ENCODE measurements around the gene BMP8B. TPM values are rescaled to one million over a fixed set of nuclear protein-coding genes. Genes with fewer than 3 reads are reported as not detected.

Gene BMP8B
- total RNA-seq, 1 experiment from 2014 or later: 1.7 TPM

GRCh38 chr1:39727932-39728317, 60.7 kb downstream of the BMP8B start:
- DNase-seq (ENCODE audit: extremely low read depth, low read depth): no peak

DNA sequence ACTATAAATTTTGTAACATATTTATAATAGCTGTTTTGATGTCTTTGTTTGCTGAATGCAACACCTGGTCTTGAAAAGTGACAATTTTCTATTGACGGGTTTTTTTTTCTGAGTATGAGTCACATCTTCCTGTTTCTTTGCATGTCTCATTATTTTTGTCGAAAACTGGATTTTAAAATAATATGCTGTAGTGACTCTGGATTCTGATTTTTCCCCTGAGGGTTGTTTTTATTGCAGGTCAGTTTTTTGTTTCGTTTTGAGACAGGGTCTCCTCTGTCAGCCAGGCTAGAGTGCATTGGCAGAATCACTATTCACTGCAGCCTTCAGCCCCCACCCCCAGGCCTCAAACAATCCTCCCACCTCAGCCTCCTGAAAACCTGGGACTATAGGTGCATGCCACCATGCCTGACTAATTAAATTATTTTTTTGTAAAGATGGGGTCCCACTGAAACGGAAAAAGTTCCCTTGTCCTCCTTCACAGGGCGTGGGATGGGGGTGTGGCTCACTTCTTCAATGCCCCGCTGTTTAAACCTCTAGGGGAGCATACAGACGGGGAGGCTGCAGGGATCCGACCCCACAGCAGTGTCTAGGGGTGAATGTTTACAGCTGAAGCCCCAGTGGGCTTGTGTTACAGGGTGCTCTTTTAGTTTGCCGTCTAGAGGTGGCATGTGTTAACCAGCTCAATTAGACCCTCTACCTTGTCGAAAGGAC, 61.3 kb downstream of the BMP8B start:
- no peak for DNase-seq (ENCODE audit: extremely low read depth, low read depth)

GRCh38 chr1:39726600-39726999, 62.1 kb downstream of the BMP8B start:
- no peak for DNase-seq (ENCODE audit: extremely low read depth, low read depth)

GRCh38 chr1:39722495-39722894, 66.2 kb downstream of the BMP8B start:
- DNase-seq (ENCODE audit: extremely low read depth, low read depth): no peak

- DNase-seq (ENCODE audit: extremely low read depth, low read depth): no peak
Measured at GRCh38 chr1:39721664-39722063, 67.0 kb downstream of the BMP8B start.

GRCh38 chr1:39720094-39720999, 68.3 kb downstream of the BMP8B start:
- peak; percentile 54 for DNase-seq (ENCODE audit: extremely low read depth, low read depth)

GRCh38 chr1:39717809-39718208, 70.9 kb downstream of the BMP8B start:
- DNase-seq (ENCODE audit: extremely low read depth, low read depth): no peak

- no peak for DNase-seq (ENCODE audit: extremely low read depth, low read depth)
Measured at GRCh38 chr1:39713557-39713956, 75.1 kb downstream of the BMP8B start.

DNA sequence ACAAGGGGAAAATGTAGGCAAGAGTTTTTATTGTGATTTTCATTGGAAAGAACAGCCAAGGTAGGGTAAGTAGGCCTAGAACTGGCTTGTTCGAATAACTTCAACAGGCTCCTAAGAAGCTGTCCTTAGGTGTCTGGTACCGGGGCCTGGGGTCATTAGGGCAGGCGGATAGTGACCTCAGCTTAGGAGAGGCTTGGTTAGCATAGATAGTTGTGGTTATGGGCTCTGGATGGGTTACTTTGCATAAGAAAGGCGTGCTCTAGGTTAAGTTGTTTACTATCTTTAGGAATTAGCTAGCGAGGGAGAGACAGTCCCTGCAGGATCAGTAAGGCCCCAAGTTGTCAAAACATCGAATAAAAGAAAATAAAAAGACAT, 76.7 kb downstream of the BMP8B start:
- DNase-seq (ENCODE audit: extremely low read depth, low read depth): no peak

GRCh38 chr1:39711104-39711965, 77.3 kb downstream of the BMP8B start:
- no peak for DNase-seq (ENCODE audit: extremely low read depth, low read depth)

DNA sequence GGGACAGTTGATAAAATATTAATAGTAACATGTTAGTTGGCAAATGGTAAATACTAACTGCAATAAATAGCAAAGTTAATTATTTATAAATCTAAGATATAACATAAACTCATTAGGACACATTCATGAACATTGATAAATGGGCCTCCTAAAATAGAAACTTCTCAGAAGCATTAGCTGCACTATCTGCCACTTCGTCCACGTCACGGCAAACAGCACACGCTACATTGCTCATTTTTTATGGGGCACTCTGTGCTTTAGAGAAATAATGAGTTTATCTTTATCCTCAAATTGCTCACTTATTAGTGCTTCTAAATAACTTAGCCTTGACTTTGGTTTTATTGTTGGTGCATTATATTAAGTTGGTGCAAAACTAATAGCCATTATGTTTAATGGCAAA, 81.2 kb downstream of the BMP8B start:
- no peak for DNase-seq (ENCODE audit: extremely low read depth, low read depth)

Small RNA genes within 50 kb of the gene (small RNA-seq; reads per million reads assigned to genes)
- gene AL033527.1 (0 reads per million in 2 experiments), gene RNU7-121P (0 reads per million in 2 experiments)

Other genes with a start within 250 kb of the BMP8B start
- 122 and 140 TPM in 2 replicates for gene PABPC4, start 212.1 kb downstream of the BMP8B start, total RNA-seq (2014; rRNA removed; shearing (Covaris generic))
- gene HEYL, start 149.2 kb downstream of the BMP8B start, total RNA-seq (2014; rRNA removed; shearing (Covaris generic)): 0.66 and 0.77 TPM in 2 replicates
- gene NT5C1A, start 116.8 kb downstream of the BMP8B start, total RNA-seq (2014; rRNA removed; shearing (Covaris generic)): not detected in 2 replicates
- 0.02 TPM in 1 of 2 replicates, not detected in the other for gene HPCAL4, start 97.4 kb downstream of the BMP8B start, total RNA-seq (2014; rRNA removed; shearing (Covaris generic))
- 21.8 and 28.2 TPM in 2 replicates for gene PPIE, start 50.0 kb downstream of the BMP8B start, total RNA-seq (2014; rRNA removed; shearing (Covaris generic))
- 0.46 and 0.74 TPM in 2 replicates for gene OXCT2, start 17.5 kb downstream of the BMP8B start, total RNA-seq (2014; rRNA removed; shearing (Covaris generic))
- 34.2 and 35.2 TPM in 2 replicates for gene TRIT1, start 94.6 kb upstream of the BMP8B start, total RNA-seq (2014; rRNA removed; shearing (Covaris generic))
- 0.77 and 0.89 TPM in 2 replicates for gene MYCL, start 113.1 kb upstream of the BMP8B start, total RNA-seq (2014; rRNA removed; shearing (Covaris generic))
- gene MFSD2A, start 166.3 kb upstream of the BMP8B start, total RNA-seq (2014; rRNA removed; shearing (Covaris generic)): 2.8 and 3.0 TPM in 2 replicates